OCI-LY3 (cell line): ENCODE data around the gene DHCR7.
A peak's percentile ranks its signal among the peaks of the same experiment; 100 is the strongest.

Experiments
- H2AFZ ChIP-seq: fragments of 200-600, 300-600 bp; shearing (Covaris generic); 2 replicates; pipeline ENCODE4 v1.6.0; 2014; ENCODE audit warnings: antibody characterized with exemption, low read depth, low read length
- H3K27ac ChIP-seq: fragments of 200-600, 300-600 bp; sonication (generic); 2 replicates; pipeline ENCODE4 v1.5.1; 2014; ENCODE audit warnings: mild to moderate bottlenecking, low read length, moderate library complexity, mixed read lengths
- H3K27me3 ChIP-seq: fragments of 200-600, 300-600 bp; sonication (generic); 2 replicates; pipeline ENCODE4 v1.6.1; 2014; ENCODE audit warnings: low read depth, low read length, mixed read lengths
- H3K36me3 ChIP-seq: fragments of 200-600, 300-600 bp; sonication (generic); replicated peaks from 2 replicates; pipeline ENCODE3; 2014; ENCODE audit warnings: low read depth, low read length, mixed read lengths
- H3K4me1 ChIP-seq: fragments of 300-600, 200-600 bp; sonication (generic); 2 replicates; pipeline ENCODE4 v1.6.1; 2014; ENCODE audit warnings: low read length, mixed read lengths
- H3K4me2 ChIP-seq: fragments of 200-600, 300-600 bp; sonication (generic); 2 replicates; pipeline ENCODE4 v1.6.1; 2014; ENCODE audit warnings: low read length, mixed read lengths
- H3K4me3 ChIP-seq: fragments of 300-600, 200-600 bp; sonication (generic); 2 replicates; pipeline ENCODE4 v1.5.1; 2014; ENCODE audit warnings: antibody characterized with exemption, mild to moderate bottlenecking, low read length, moderate library complexity
- H3K79me2 ChIP-seq: fragments of 300-600, 200-600 bp; shearing (Covaris generic); 2 replicates; pipeline ENCODE4 v1.6.1; 2014; ENCODE audit warnings: mild to moderate bottlenecking, low read length, mixed read lengths
- H3K9ac ChIP-seq: fragments of 300-600, 200-600 bp; shearing (Covaris generic); 2 replicates; pipeline ENCODE4 v1.6.0; 2014; ENCODE audit warnings: mild to moderate bottlenecking, low read length, moderate library complexity
- H3K9me3 ChIP-seq: fragments of 200-600, 300-600 bp; shearing (Covaris generic); 2 replicates; pipeline ENCODE4 v1.6.1; 2014; ENCODE audit warnings: low read length, mixed read lengths; ENCODE audit not compliant: insufficient read depth
- H4K20me1 ChIP-seq: fragments of 200-600, 300-600 bp; sonication (generic); 2 replicates; pipeline ENCODE4 v1.6.1; 2016; ENCODE audit warnings: low read length, mixed read lengths; ENCODE audit not compliant: insufficient read depth
- CTCF ChIP-seq: fragments of 200-600, 300-600 bp; sonication (generic); IDR thresholded peaks from 2 replicates; pipeline ENCODE4 v1.5.1; 2014; ENCODE audit warnings: antibody characterized with exemption, low read length, low read depth
- EZH2phosphoT487 ChIP-seq: fragments of 200-600 bp; shearing (Covaris generic); IDR thresholded peaks from 2 replicates; pipeline ENCODE4 v1.6.1; 2018; ENCODE audit warnings: antibody characterized with exemption, mixed run types, low read depth

DHCR7 gene

GRCh38 chr11:71458146-71459070 lies 10.2 kb upstream of the DHCR7 start:
- no peak overlapping the region for H3K4me2 ChIP-seq
- peaks cover 5% of the 10 kb centered on the region for H3K4me1 ChIP-seq
- H3K27ac ChIP-seq, result no peak overlapping the region
- H3K27me3 ChIP-seq, result no peaks in the 10 kb centered on the region
- peaks cover 14% of the 10 kb centered on the region for H3K79me2 ChIP-seq
- no peak overlapping the region for H3K4me3 ChIP-seq
- no peaks in the 10 kb centered on the region for H3K9me3 ChIP-seq
- H3K9ac ChIP-seq, result no peak overlapping the region
- TF ChIP-seq CTCF (no peak), EZH2phosphoT487 (no peak)
- H3K36me3 ChIP-seq, result peaks cover 54% of the 10 kb centered on the region
- H2AFZ ChIP-seq, result no peak overlapping the region
- H4K20me1 ChIP-seq, result 0 out of 2 replicates have a peak, but pooled peaks cover 11% of the 10 kb centered on the region

DNA sequence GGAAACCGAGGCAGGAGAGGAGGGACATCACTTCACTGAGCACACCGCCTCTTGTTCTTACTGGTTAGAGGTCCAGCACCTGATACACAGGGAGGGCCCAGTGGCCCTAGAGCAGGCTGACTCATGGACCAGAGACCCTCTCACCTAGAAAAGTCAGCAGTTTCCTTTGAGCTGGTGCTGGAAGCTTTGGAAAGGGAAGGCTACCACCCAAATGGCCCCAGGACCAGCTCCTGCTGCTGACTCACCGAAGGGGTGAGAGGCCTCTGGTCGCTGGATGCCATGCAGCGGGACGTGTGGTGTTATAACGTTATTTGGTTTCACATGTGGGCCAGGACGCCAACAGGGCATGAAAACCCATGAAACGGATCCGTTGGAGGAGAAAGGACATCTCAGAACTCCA lies 8.6 kb upstream of the DHCR7 start:
- H3K36me3 ChIP-seq, result peaks cover 58% of the 10 kb centered on the region
- no peak overlapping the region for H3K9ac ChIP-seq
- H3K79me2 ChIP-seq, result peaks cover 17% of the 10 kb centered on the region
- no peaks in the 10 kb centered on the region for H3K9me3 ChIP-seq
- no peak for TF ChIP-seq EZH2phosphoT487
- TF ChIP-seq CTCF, result no peak
- H2AFZ ChIP-seq, result no peak overlapping the region
- no peaks in the 10 kb centered on the region for H3K27me3 ChIP-seq
- H3K27ac ChIP-seq, result no peak overlapping the region
- H3K4me2 ChIP-seq, result no peak overlapping the region
- 0 out of 2 replicates have a peak, but pooled peaks cover 11% of the 10 kb centered on the region for H4K20me1 ChIP-seq
- H3K4me1 ChIP-seq, result peaks cover 13% of the 10 kb centered on the region
- H3K4me3 ChIP-seq, result no peak overlapping the region

- Histone ChIP-seq H3K27me3 (no peaks in the 10 kb centered on the region), H3K9ac (no peak overlapping the region), H2AFZ (no peak overlapping the region), H3K36me3 (peaks cover 62% of the 10 kb centered on the region), H3K9me3 (no peaks in the 10 kb centered on the region), H3K4me3 (no peak overlapping the region), H3K4me1 (peaks cover 13% of the 10 kb centered on the region), H3K4me2 (no peak overlapping the region), H4K20me1 (0 out of 2 replicates have a peak, but pooled peaks cover 11% of the 10 kb centered on the region), H3K27ac (no peak overlapping the region), H3K79me2 (peaks cover 17% of the 10 kb centered on the region)
- TF ChIP-seq CTCF, result no peak
- TF ChIP-seq EZH2phosphoT487, result no peak
Measured at GRCh38 chr11:71456294-71456693, 8.1 kb upstream of the DHCR7 start.

DNA sequence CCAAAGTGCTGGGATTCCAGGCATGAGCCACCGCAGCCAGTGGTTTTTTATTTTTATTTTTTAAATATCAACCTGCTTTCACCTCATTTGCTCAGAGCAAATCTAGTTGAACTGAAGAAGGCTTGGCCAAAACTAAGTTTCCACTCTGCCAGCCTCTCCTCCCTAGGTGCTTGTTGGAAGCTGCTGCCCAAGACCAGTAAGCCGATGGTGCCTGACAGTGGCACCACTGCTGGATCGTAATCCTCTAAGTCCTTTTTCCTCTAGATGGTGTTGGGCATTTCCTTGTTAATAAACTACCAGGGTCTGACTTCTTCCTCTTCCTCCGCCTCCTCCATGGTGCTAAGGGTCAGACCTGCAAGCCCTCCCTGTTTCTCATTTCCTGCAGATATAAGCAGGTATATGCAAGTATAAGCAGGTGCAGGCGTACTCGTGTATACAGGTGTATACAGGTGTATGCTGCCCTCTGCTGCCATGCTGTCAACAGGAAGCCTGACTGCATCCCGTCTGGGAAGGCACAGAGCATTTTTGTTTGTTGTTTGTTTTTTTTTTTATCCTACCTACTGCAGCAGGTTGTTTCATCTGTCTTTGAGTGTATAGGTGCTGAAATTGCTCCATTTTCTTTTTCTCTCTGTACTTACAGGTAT lies 6.4 kb upstream of the DHCR7 start:
- no peak for TF ChIP-seq EZH2phosphoT487
- TF ChIP-seq CTCF, result peak; percentile 26; the same call in 1 of the 2 replicates
- H3K4me2 ChIP-seq, result peak overlapping the region; percentile 85; the same call in 1 of the 2 replicates
- no peak overlapping the region for H3K27ac ChIP-seq
- H3K36me3 ChIP-seq, result peaks cover 48% of the 10 kb centered on the region
- 0 out of 2 replicates have a peak, but pooled peaks cover 11% of the 10 kb centered on the region for H4K20me1 ChIP-seq
- no peak overlapping the region for H3K4me3 ChIP-seq
- no peaks in the 10 kb centered on the region for H3K27me3 ChIP-seq
- H2AFZ ChIP-seq, result no peak overlapping the region
- no peaks in the 10 kb centered on the region for H3K9me3 ChIP-seq
- no peak overlapping the region for H3K9ac ChIP-seq
- peaks cover 19% of the 10 kb centered on the region for H3K4me1 ChIP-seq
- H3K79me2 ChIP-seq, result peaks cover 25% of the 10 kb centered on the region
